Kidney epithelial cell (primary cell): ENCODE measurements around the gene IL13. TPM values are rescaled to one million over a fixed set of nuclear protein-coding genes. Genes with fewer than 3 reads are reported as not detected.

Source experiments
- DNase-seq: peaks from one replicate; pipeline ENCODE4 v3.0.0-alpha.2; 2010; ENCODE audit warnings: low read depth
- H3K27me3 ChIP-seq: 2 replicates; pipeline ENCODE4 v1.6.0; 2011; ENCODE audit warnings: low read length; ENCODE audit not compliant: control insufficient read depth, insufficient read depth
- H3K36me3 ChIP-seq: 2 replicates; pipeline ENCODE4 v1.5.1; 2011; ENCODE audit warnings: low read length; ENCODE audit not compliant: control insufficient read depth, insufficient read depth
- H3K4me3 ChIP-seq: 2 replicates; pipeline ENCODE4 v1.5.1; 2011; ENCODE audit warnings: low read depth, mild to moderate bottlenecking, control low read depth, low read length
- CTCF ChIP-seq: IDR thresholded peaks from 2 replicates; pipeline ENCODE4 v1.5.1; 2011; ENCODE audit warnings: mild to moderate bottlenecking, moderate library complexity, low read length, control low read depth, inconsistent platforms; ENCODE audit not compliant: insufficient read depth, poor library complexity, severe bottlenecking
- total RNA-seq: library from RNA; depleted of rRNA; stranded (reverse); fragments of >200 nt; gene quantifications from 2 replicates; pipeline ENCODE4 v1.2.3, GENCODE V29; 2015

The IL13 gene
- total RNA-seq, 1 donor from 2014 or later = not detected

DNA sequence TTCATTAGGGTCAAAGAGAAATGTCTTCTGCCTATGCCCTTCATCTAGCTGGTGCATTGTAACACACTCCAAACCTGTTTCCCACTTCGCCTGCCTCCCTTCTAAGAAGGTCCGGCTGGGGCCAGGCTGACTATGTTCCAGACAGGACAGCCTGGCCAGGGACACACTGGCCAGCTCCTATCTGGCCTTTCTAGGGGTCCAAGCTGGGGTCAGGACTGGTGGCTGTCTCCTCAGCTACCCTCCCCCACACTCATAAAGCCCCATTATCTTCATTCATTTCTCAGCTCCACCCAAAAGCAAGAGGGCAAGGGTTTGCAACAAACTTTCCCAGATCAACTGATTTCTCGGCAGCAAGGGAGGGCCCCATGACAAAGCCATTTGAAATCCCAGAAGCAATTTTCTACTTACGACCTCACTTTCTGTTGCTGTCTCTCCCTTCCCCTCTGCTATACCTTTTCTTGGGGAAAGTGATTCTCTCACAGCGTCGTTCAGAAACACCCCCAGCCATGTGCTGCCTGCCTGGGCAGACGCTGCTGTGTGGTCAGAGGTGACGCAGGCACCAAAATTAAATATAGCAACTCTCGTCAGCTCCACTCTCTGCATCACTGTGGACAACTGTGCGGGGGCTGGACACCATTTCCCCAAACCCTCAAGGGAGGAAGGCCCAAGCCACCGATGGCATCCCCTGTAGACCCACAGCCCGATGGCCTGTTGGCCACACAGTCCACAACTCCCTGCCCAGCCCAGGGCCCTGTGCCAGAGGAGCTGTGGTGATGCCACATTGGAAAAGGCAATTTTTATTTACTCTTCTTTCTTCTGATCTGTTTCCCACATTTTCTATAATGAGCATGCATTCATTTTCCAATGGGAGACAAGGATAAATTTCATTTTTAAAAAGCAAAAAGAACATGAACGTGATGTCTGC lies 6.1 kb downstream of the IL13 start:
- H3K27me3 ChIP-seq = no peaks in the 10 kb centered on the region
- no peaks in the 10 kb centered on the region for H3K36me3 ChIP-seq
- H3K4me3 ChIP-seq = no peak overlapping the region
- DNase-seq = no peak
- TF ChIP-seq CTCF = no peak

DNA sequence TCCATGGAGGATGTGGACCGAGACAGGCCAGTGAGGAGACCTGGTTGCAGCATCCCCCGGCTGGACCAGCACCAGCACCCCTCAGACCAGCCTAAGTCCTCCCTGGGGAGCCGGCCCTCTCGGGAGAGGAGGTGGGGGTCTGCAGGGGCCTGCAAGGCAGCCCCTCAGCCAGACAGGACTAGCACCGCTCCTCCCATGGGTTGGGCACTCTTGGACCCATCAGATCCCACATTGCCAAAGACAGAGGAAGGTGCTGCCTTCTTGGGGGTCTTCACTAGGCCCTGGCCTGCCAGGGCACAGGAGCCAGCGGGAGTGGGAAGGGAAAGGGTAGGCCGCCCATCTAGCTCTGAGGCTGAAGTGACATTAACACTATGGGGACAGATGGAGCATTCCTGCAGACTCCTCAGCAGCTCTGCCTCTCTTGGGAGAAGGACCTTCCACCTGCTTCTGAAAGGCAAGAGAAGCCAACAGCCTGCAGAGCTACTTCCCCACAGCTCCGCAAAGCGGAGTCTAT lies 6.8 kb downstream of the IL13 start:
- H3K4me3 ChIP-seq = no peak overlapping the region
- TF ChIP-seq CTCF = no peak
- no peak for DNase-seq
- H3K27me3 ChIP-seq = no peaks in the 10 kb centered on the region
- no peaks in the 10 kb centered on the region for H3K36me3 ChIP-seq

GRCh38 chr5:132665574-132666080 lies 7.7 kb downstream of the IL13 start:
- no peaks in the 10 kb centered on the region for H3K36me3 ChIP-seq
- no peak overlapping the region for H3K4me3 ChIP-seq
- TF ChIP-seq CTCF = no peak
- DNase-seq = no peak
- no peaks in the 10 kb centered on the region for H3K27me3 ChIP-seq

GRCh38 chr5:132666310-132667123 lies 8.5 kb downstream of the IL13 start:
- Histone ChIP-seq H3K27me3 (no peaks in the 10 kb centered on the region), H3K36me3 (no peaks in the 10 kb centered on the region), H3K4me3 (no peak overlapping the region)
- DNase-seq = no peak
- no peak for TF ChIP-seq CTCF

- TF ChIP-seq CTCF = no peak
- H3K27me3 ChIP-seq = no peaks in the 10 kb centered on the region
- DNase-seq = no peak
- no peak overlapping the region for H3K4me3 ChIP-seq
- H3K36me3 ChIP-seq = no peaks in the 10 kb centered on the region
Measured at GRCh38 chr5:132667309-132667708, 9.3 kb downstream of the IL13 start.
